MM.1S (cell line): ENCODE data around the gene SCIMP.
"Not testable (repeated sequence)": the region's sequence is repeated elsewhere in the genome, so short reads cannot be mapped to it uniquely, and the experiment has no call there.

Experiments used
- CTCF ChIP-seq: fragments of 300-600 bp; sonication (generic); IDR thresholded peaks from 2 replicates; pipeline ENCODE4 v1.5.1; 2016; ENCODE audit warnings: antibody characterized with exemption, low read length, mixed read lengths
- EZH2 ChIP-seq: fragments of 300-600 bp; sonication (generic); optimal IDR thresholded peaks from 2 replicates; pipeline ENCODE3; 2017; ENCODE audit warnings: low read depth, mild to moderate bottlenecking, antibody characterized with exemption, low read length, mixed read lengths
- EZH2phosphoT487 ChIP-seq: fragments of 300-600 bp; sonication (generic); IDR thresholded peaks from 2 replicates; pipeline ENCODE4 v1.6.1; 2018; ENCODE audit warnings: antibody characterized with exemption, low read length

DNA sequence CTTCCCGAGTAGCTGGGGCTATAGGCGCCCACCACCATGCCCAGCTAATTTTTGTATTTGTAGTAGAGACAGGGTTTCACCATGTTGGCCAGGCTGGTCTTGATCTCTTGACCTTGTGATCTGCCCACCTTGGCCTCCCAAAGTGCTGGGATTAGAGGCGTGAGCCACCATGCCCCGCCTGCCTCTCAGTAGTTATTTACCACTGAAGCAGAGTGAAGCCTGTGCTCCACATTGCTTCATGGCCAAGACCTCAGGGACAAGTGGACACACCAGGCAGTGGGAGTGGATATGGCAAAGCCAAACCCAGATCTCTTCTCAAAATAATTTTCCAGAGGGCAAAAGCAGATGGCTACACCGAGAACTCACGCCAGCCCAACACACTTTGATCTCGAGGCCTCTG, 1.2 kb downstream of the SCIMP start:
- not testable (repeated sequence) for TF ChIP-seq CTCF, EZH2phosphoT487, EZH2
